OCI-LY7 (cell line): Measurements from ENCODE around the gene ATXN10. TPM values are rescaled to one million over a fixed set of nuclear protein-coding genes. Genes with fewer than 3 reads are reported as not detected.

ENCODE experiments used
- BruUV-seq: library from RNA; stranded (reverse); fragments of 400-500 nt; replicated peaks from 2 replicates; lab custom pipeline; 2021; lab: Mats Ljungman, UMichigan
- CTCF ChIA-PET: fragments of 300-600 bp; sonication (Branson Sonifier 250); formaldehyde crosslinking; loops from one replicate; lab custom pipeline; 2022; ENCODE audit warnings: antibody characterized with exemption; ENCODE audit not compliant: unreplicated experiment; lab: Charles Lee
- POLR2A ChIA-PET: fragments of 300-600 bp; sonication (Branson Sonifier 250); formaldehyde crosslinking; loops from one replicate; lab custom pipeline; 2022; ENCODE audit warnings: antibody characterized with exemption; lab: Charles Lee
- DNase-seq: peaks from one replicate; pipeline ENCODE4 v3.0.0-alpha.2; 2015; ENCODE audit warnings: low spot score
- H2AFZ ChIP-seq: fragments of 200-600 bp; sonication (generic), shearing (Covaris generic); 2 replicates; pipeline ENCODE4 v1.6.1; 2014; ENCODE audit warnings: mild to moderate bottlenecking, antibody characterized with exemption, low read length, moderate library complexity
- H3K27ac ChIP-seq: fragments of 200-600 bp; sonication (generic); 2 replicates; pipeline ENCODE4 v1.5.1; 2014; ENCODE audit warnings: mixed run types, low read depth, mild to moderate bottlenecking, moderate library complexity, low read length, inconsistent platforms; ENCODE audit not compliant: poor library complexity, severe bottlenecking
- H3K36me3 ChIP-seq: fragments of 200-600 bp; sonication (generic); 2 replicates; pipeline ENCODE4 v1.6.1; 2014; ENCODE audit warnings: mild to moderate bottlenecking, antibody characterized with exemption, low read length, moderate library complexity, mixed read lengths; ENCODE audit not compliant: insufficient read depth
- H3K4me1 ChIP-seq: fragments of 200-600 bp; sonication (generic); 2 replicates; pipeline ENCODE4 v1.5.1; 2014; ENCODE audit warnings: mild to moderate bottlenecking, low read length; ENCODE audit not compliant: insufficient read depth, poor library complexity, severe bottlenecking
- H3K4me2 ChIP-seq: fragments of 200-600 bp; sonication (generic); 2 replicates; pipeline ENCODE4 v1.6.1; 2014; ENCODE audit warnings: mild to moderate bottlenecking, low read length
- H3K4me3 ChIP-seq: fragments of 200-600 bp; sonication (generic); 2 replicates; pipeline ENCODE4 v1.5.1; 2014; ENCODE audit warnings: mild to moderate bottlenecking, low read depth, low read length; ENCODE audit not compliant: poor library complexity, severe bottlenecking
- H3K79me2 ChIP-seq: fragments of 200-600 bp; sonication (generic); 2 replicates; pipeline ENCODE4 v1.6.1; 2016; ENCODE audit warnings: low read depth, mild to moderate bottlenecking, low read length, moderate library complexity, mixed read lengths; ENCODE audit not compliant: insufficient read depth
- H3K9me2 ChIP-seq: fragments of 200-600 bp; sonication (generic); 2 replicates; pipeline ENCODE4 v1.6.1; 2016; ENCODE audit warnings: mild to moderate bottlenecking, low read length, mixed read lengths; ENCODE audit not compliant: insufficient read depth
- H3K9me3 ChIP-seq: fragments of 200-600 bp; sonication (generic); 2 replicates; pipeline ENCODE4 v1.6.1; 2014; ENCODE audit warnings: mild to moderate bottlenecking, mixed run types, low read length, mixed read lengths
- H4K20me1 ChIP-seq: fragments of 200-600 bp; sonication (generic); 2 replicates; pipeline ENCODE4 v1.6.1; 2014; ENCODE audit warnings: mild to moderate bottlenecking, antibody characterized with exemption, low read length, moderate library complexity, mixed read lengths; ENCODE audit not compliant: insufficient read depth
- CTCF ChIP-seq: fragments of 200-600 bp; sonication (generic); conservative IDR thresholded peaks from 2 replicates; pipeline ENCODE4 v1.5.1; 2014; ENCODE audit warnings: mild to moderate bottlenecking, antibody characterized with exemption, low read length, moderate library complexity, mixed read lengths
- EZH2phosphoT487 ChIP-seq: fragments of 200-600 bp; sonication (generic); IDR thresholded peaks from 2 replicates; pipeline ENCODE4 v1.6.1; 2018; ENCODE audit warnings: low read depth, borderline replicate concordance, mild to moderate bottlenecking, mixed run types, antibody characterized with exemption, low read length, moderate library complexity, mixed read lengths
- intact Hi-C: fragments of 100-400 bp; cut with micrococcal nuclease; formaldehyde crosslinking; loops from one replicate; pipeline ENCODE4 v1.10.0; 2022; ENCODE audit not compliant: unreplicated experiment
- total RNA-seq, 2 experiments: library from RNA; depleted of rRNA in 1 of 2; stranded (reverse); fragments of >200 nt in 1 of 2; shearing (Covaris generic) in 1 of 2; gene quantifications; 2 replicates each; pipeline ENCODE4 v1.2.3, GENCODE V29; 2014 to 2022

Gene ATXN10
- total RNA-seq, 2 experiments from 2014 or later = 66.1 to 197 TPM

- CTCF ChIA-PET = interaction anchor here (0.6 kb wide), 1 partner anchor 215 kb away, joined by 4 read pairs; no protein-coding TSS in a partner anchor
- Histone ChIP-seq H3K4me1 (no peaks in the 10 kb centered on the region), H3K27ac (no peak overlapping the region), H3K36me3 (no peaks in the 10 kb centered on the region), H3K79me2 (no peaks in the 10 kb centered on the region), H4K20me1 (no peaks in the 10 kb centered on the region), H2AFZ (no peak overlapping the region), H3K9me3 (no peaks in the 10 kb centered on the region), H3K9me2 (no peaks in the 10 kb centered on the region), H3K4me3 (no peak overlapping the region), H3K4me2 (no peak overlapping the region)
- intact Hi-C loops = no loop called here
- TF ChIP-seq EZH2phosphoT487 (no peak), CTCF (no peak)
- DNase-seq = no peak
- BruUV-seq = no TSS peak
- POLR2A ChIA-PET = no interaction called here
Observed at GRCh38 chr22:45647532-45648225, 24.0 kb upstream of the ATXN10 start.

- TF ChIP-seq EZH2phosphoT487 = no peak
- no peak for TF ChIP-seq CTCF
- Histone ChIP-seq H3K36me3 (no peaks in the 10 kb centered on the region), H3K4me1 (no peaks in the 10 kb centered on the region), H3K4me2 (no peak overlapping the region; the same call in 1 of the 2 replicates), H3K79me2 (no peaks in the 10 kb centered on the region), H3K4me3 (no peak overlapping the region), H3K9me3 (no peaks in the 10 kb centered on the region), H2AFZ (no peak overlapping the region), H4K20me1 (no peaks in the 10 kb centered on the region), H3K9me2 (no peaks in the 10 kb centered on the region), H3K27ac (no peak overlapping the region)
- CTCF ChIA-PET = no interaction called here
- no peak for DNase-seq
- BruUV-seq = no TSS peak
- intact Hi-C loops = no loop called here
- POLR2A ChIA-PET = interaction anchor here (0.7 kb wide), 1 partner anchor 367 kb away, joined by 4 read pairs; no protein-coding TSS in a partner anchor
Observed at GRCh38 chr22:45648301-45649117, 23.1 kb upstream of the ATXN10 start.
